SHP77 treated with DMSO at 0.1 percent for 48 hours (cell line): ENCODE measurements around the gene SPHKAP.
"Not testable (repeated sequence)": the region's sequence is repeated elsewhere in the genome, so short reads cannot be mapped to it uniquely, and the experiment has no call there.

Experiments
- DNase-seq: peaks from one replicate; lab custom pipeline; 2025; lab: John Stamatoyannopoulos, UW

The SPHKAP gene

GRCh38 chr2:228094377-228094921, 87.0 kb downstream of the SPHKAP start:
- no peak for DNase-seq

DNA sequence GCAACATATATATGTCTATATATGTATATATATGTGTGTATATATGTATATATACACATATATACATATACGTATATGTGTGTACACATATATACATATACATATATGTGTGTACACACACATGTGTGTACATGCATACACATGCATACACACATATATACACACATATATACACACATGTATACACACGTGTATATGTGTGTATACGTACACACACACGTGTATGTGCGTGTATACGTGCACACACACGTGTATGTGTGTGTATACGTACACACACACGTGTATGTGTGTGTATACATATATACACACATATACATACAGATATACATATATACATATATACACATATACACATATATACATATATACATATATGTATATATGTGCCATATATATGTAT, 89.4 kb downstream of the SPHKAP start:
- no peak for DNase-seq

GRCh38 chr2:228086561-228086960, 94.9 kb downstream of the SPHKAP start:
- no peak for DNase-seq

DNA sequence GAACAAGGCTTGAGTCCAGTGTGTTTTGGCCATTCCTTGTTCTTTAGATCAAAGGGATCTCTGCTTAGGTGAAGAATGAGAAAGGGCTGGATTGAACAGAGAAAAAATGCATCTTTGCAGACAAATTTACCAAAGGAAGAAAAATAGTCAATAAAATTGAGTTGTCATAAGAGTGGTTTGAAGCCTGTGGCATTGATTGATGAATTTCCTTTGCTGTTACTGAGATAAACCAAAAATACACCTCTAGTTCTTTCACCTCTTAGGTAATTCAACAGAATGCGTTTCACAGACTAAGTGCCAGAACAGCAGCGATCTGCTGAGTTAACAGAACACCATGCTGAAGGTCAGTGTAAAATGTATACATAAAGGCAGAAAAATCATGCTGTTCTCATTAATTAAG, 96.8 kb downstream of the SPHKAP start:
- no peak for DNase-seq

DNA sequence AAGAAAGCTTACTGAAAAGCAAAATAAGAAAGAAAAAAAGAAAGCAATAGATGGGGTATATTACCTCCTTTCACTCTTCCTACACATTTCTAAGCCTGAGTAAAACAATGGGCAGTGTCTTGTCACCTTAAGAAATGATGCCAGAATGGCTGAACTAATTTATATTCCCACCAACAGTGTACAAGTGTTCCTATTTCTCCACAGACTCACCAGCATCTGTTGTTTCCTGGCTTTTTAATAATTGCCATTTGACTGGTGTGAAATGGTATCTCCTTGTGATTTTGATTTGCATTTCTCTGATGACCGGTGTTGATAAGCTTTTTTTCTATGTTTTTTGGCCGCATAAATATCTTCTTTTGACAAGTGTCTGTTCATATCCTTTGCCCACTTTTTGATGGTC, 98.4 kb downstream of the SPHKAP start:
- DNase-seq, result no peak

- no peak for DNase-seq
Observed at GRCh38 chr2:228082571-228082970, 98.9 kb downstream of the SPHKAP start.

GRCh38 chr2:228079194-228079593, 102.3 kb downstream of the SPHKAP start:
- no peak for DNase-seq

DNA sequence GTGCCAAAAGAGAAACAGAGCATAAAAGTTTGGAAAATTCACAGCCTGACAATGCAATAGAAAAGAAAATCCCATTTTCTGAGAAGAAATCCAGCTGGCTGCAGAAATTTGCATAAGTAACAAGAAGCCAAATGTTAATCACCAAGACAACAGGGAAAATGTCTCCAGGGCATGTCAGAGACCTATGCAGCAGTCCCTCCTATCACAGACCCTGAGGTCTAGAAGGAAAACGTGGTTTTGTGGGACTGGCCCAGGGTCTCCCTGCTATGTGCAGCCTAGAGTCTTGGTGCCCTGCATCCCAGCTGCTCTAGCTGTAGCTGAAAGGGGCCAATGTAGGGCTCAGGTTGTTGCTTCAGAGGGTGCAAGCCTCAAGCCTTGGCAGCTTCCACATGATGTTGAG, 104.8 kb downstream of the SPHKAP start:
- DNase-seq, result not testable (repeated sequence)

- DNase-seq, result no peak
Observed at GRCh38 chr2:228072669-228073068, 108.8 kb downstream of the SPHKAP start.

- no peak for DNase-seq
Observed at GRCh38 chr2:228067309-228067708, 114.2 kb downstream of the SPHKAP start.

DNA sequence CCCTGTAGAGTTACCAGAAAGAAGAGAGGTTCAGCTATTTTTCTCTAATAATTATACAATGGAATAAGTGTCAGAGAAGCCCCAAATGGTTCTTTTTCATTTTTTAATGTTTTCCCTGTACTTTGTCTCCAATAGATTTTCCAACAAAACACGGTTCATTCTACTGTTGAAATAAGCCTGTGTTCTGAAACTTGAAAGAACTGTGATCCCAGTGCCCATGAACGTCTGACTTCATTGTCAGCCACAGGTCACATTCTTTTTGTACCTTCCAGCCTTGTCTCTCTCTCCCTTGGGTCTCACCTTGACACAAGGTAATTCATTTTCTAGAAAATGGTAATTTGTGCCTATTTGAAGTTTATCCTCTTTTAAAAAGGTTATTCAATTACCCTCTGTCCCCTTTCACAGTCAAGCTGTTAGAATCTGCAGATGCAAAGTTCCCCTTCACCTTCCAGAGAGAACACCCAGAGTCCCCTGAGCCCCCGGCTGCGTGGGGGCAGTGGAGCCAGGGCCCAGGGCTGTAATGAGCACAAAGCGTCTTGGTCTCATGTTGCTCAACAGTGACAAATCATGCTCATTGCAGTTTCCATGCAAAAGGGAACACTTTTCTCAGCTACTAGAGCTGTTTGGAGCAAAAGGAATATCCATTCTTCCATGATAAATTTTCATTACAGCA, 115.2 kb downstream of the SPHKAP start:
- DNase-seq, result no peak

DNA sequence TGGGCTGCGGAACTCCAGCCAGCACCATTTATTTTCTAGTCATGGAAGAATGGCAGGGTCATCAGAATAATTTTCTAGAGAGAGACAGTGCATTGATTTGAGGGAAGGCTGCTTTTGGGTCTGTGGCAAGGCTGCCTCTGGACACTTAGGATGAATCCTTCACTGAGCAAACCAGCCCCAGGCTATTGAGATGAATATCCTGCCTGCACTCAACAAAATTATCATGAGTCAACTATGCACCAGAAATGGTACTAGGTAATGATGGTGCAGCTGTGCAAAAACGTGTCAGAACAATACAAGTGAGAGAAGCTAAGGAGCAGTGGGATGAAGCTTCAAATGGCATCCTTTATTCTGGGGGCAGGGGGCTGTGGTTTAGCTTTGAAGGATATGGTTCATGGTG, 115.8 kb downstream of the SPHKAP start:
- DNase-seq, result no peak

DNA sequence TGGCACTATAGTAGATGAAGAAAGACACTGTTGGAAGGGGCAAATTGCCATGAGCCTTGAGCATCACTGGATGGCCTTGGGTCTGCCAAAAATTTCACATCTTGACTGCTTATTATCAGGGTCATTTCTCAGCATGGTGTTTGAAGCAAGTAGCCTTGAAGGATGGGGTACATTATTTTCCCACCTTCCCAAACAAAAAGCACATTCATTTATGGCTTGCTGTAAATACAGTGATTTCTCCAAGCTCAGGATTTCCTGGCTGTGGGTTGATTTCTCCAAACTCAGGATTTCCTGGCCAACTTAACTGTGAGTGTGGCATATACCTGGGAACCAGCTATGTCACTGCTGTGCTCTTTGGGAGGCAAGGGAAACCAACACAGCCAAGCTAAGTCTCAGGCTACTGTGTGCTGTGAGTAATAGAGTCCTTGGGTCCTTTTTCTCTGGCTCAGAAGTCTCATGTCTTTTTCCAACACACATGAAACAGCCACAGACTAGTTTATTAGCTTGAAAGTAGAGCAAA, 116.6 kb downstream of the SPHKAP start:
- DNase-seq, result no peak

GRCh38 chr2:228064024-228064423, 117.5 kb downstream of the SPHKAP start:
- no peak for DNase-seq

- no peak for DNase-seq
Observed at GRCh38 chr2:228063558-228063957, 117.9 kb downstream of the SPHKAP start.

- no peak for DNase-seq
Observed at GRCh38 chr2:228059735-228060134, 121.8 kb downstream of the SPHKAP start.

DNA sequence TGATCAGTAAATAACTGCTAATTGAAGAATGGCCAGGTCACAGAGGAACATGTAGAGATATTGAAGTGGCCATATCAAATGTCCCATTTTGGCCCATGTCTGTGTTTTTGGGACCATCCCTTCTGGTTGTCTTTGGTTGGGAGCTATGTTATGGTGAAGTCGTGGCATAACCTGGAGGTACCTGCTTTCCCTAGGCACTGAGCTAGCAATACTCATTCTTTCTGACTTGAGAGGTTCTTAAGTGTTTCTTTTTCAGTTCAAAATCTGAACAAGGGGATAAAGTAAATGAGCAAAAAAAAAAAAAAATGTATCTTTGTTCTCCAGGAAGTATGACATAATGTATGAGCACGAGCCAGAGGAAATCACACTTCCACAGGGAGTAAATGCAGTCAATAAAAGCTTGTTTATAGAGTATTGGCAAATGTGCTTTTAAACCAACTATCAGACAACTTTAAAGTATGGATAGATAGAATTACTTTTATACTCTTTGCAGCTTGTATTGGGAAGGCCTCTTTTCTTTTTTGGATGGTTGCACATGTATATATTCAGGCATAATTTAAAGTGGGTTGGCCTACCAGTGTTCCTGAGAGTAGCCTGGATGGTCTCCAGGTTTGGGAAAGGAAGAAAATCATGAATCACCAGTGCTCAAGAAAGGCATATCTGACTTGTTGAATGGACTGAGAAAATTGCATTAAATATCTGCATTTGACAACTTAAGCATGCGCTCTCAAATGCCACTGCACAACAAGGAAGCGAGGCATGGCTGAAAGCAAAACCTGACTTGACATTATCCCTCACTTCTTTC, 125.0 kb downstream of the SPHKAP start:
- no peak for DNase-seq

- DNase-seq, result peak; percentile 48
Observed at GRCh38 chr2:228048838-228049490, 132.5 kb downstream of the SPHKAP start.

- no peak for DNase-seq
Observed at GRCh38 chr2:228040995-228041394, 140.5 kb downstream of the SPHKAP start.

DNA sequence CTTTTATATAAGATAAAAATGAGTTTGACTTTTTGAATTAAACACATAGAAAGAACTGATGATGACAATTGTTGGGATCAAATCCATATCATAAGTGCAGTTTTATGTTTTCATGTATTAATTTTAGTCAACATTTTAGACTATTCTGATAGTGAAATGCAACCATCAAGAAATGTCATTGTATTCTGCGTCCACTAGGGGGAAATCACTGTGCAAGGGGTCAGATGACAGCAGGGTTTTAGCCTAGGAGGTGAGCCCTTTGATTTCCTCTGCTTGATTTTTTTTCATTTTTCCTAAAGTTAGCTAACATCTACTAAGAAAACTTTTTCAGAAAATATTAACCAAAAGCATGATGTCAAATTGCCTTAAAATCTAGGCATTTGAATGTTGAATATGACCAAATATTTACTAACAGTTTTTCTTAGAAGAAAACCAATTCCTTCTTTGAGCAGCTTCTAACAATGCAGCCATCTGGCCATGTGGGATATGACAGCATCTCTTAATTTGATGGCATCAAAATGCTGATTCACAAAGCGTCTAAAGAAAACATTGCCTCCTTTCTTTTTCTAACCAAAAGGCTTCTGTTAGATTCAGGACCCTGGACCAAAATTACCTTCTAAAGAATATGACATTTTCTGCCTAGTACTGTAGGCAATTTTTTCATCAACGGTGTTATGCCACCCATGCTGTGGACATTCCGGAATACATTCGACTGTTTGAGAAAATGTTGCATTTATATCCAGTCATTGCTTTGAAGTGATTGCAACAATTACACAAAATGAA, 141.5 kb downstream of the SPHKAP start:
- peak; percentile 17 for DNase-seq

DNA sequence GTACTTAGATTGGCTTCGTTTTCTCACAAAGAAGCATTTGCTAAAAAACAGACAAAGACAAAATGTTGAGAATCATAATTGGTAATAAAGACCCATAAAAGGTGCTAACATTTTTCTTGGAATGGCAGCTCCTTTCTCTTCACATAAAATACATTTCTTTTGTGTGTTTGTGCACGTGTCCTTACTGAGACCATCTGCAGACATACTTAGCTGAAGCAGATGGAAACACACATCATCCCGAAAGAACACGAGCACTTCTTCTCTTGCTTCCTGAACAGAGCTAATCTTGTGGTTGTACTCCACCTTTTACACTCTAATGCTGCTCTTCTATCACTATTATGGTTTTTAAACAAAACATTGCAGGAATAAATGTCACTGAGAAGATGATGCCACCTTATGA, 142.5 kb downstream of the SPHKAP start:
- DNase-seq, result no peak

DNA sequence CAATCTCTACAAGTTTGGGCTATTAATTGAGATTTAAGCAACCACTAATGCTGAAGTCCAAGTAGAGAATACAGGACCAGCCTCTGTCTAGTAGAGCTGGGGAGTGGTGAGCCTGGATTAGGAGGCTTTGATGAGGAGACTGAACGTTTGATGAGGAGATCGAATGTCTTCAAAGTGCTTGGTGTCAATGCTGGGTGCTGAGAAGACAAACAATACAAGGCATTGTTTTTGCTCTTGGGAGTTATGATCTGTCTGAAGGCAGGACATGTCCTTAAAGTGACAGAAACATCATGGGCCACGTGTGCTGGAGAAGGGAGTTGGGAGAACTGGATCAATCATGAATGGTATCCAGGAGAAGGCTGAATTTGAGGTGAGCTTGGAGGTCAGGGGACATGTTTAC, 143.6 kb downstream of the SPHKAP start:
- DNase-seq, result no peak
